ENCODE measurements around the gene TSHZ2. TPM values are rescaled to one million over a fixed set of nuclear protein-coding genes. Genes with fewer than 3 reads are reported as not detected.

The TSHZ2 gene
- total and polyA plus RNA-seq, 2 of the 4 experiments (the other 2 are of a cell fraction), result under 0.01 to 0.02 TPM

DNA sequence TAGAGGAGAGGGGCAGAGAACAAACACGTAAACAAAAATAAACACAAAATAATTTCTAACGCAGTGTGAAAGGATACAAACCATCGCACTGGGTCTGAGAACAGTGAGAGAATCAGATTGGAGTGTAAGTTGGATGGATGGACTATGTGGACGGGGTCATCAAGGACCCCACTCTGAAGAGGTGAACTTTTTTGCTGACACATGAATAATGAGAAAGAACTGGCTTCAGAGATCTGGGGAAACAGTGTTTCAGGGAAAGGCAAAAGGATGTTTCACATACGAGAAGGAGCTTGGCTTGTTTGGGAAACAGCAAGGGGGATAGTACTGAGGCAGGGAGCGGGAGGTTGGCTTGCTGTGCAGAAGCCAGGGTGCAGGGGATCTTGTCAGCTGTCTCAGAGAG lies 326.1 kb downstream of the TSHZ2 start:
- DNase-seq (no peak), ATAC-seq (ENCODE audit: low read depth) (no peak)
- no peak overlapping the region for H3K4me3 ChIP-seq (ENCODE audit: insufficient read depth, low read depth, low read length)
- H3K4me1 ChIP-seq (ENCODE audit: control insufficient read depth, insufficient read depth, low read length), result no peaks in the 10 kb centered on the region; the same call in 1 of the 2 replicates
- no peak overlapping the region for H3K4me2 ChIP-seq (ENCODE audit: low read depth, low read length)
- ChIA-PET POLR2A (ENCODE audit: unreplicated experiment) (no interaction called here), CTCF (no interaction called here)
- no TSS peak for BruUV-seq (replicated peaks)
- TF ChIP-seq BHLHE40 (IDR thresholded peaks at IDR 0.05; ENCODE audit: low read depth, low read length) (no peak), MAFK (IDR thresholded peaks at IDR 0.05; ENCODE audit: low read depth, low read length) (peak; percentile 90)
- H3K79me1 ChIP-seq (ENCODE audit: low read depth in 1 of 2, low read length in 2 of 2), result no peaks in the 10 kb centered on the region
- in situ Hi-C loops (cut with MboI; ENCODE audit: low sequenced_read_pairs), result no loop called here
- H3K23ac ChIP-seq (ENCODE audit: low read depth, low read length), result no peak overlapping the region
- no peak overlapping the region for H2AK9ac ChIP-seq (replicated peaks; ENCODE audit: low read depth, low read length, poor library complexity)
- H4K91ac ChIP-seq (ENCODE audit: insufficient read depth, low read depth, low read length), result no peak overlapping the region
- no peak overlapping the region for H3K14ac ChIP-seq (replicated peaks; ENCODE audit: low read depth, low read length)
- no peaks in the 10 kb centered on the region for H4K20me1 ChIP-seq (ENCODE audit: insufficient read depth, low read length)
- no peak overlapping the region for H4K5ac ChIP-seq (ENCODE audit: low read depth, low read length)
- no peaks in the 10 kb centered on the region for H3K9me3 ChIP-seq (ENCODE audit: control insufficient read depth, insufficient read depth, low read length)
- no peak overlapping the region for H2AFZ ChIP-seq (replicated peaks; ENCODE audit: low read length, poor library complexity)
- no peak overlapping the region for H3K9ac ChIP-seq (ENCODE audit: low read depth, low read length)
- no peaks in the 10 kb centered on the region for H3K9me1 ChIP-seq (ENCODE audit: insufficient read depth, low read length)
- no peak overlapping the region for H4K8ac ChIP-seq (ENCODE audit: low read depth in 2 of 2, low read length in 2 of 2)
- H3K56ac ChIP-seq (ENCODE audit: extremely low read depth, insufficient read depth, low read length), result no peak overlapping the region
- no peak overlapping the region for H2BK120ac ChIP-seq (ENCODE audit: low read depth, low read length)
- no peaks in the 10 kb centered on the region for H3K36me3 ChIP-seq (ENCODE audit: control insufficient read depth, insufficient read depth, low read length)
- no peak overlapping the region for H3K4ac ChIP-seq (ENCODE audit: low read depth, low read length)
- no peak overlapping the region for H3K27ac ChIP-seq (ENCODE audit: insufficient read depth, low read length)
- H2AK5ac ChIP-seq (ENCODE audit: low read depth, low read length), result no peak overlapping the region
- no peaks in the 10 kb centered on the region for H3K27me3 ChIP-seq (ENCODE audit: control insufficient read depth, insufficient read depth, low read length)
- no peak overlapping the region for H2BK20ac ChIP-seq (ENCODE audit: low read depth, low read length)
- WGBS, 2 experiments (ENCODE audit: extremely low coverage in 2 of 2, insufficient read length in 1 of 2), result 58% methylated on average over 2 of the region's 6 CpGs; no CpG with 5 or more reads in 1 of the 2 experiments
- dilution Hi-C loops (cut with HindIII; ENCODE audit: low sequenced_read_pairs, unreplicated experiment), result no loop called here
- H3K18ac ChIP-seq (ENCODE audit: low read depth, low read length), result no peak overlapping the region; the same call in 1 of the 2 replicates
- intact Hi-C loops (cut with micrococcal nuclease), result no loop called here
- H2BK15ac ChIP-seq (ENCODE audit: low read depth, low read length), result no peak overlapping the region
- no peak overlapping the region for H2BK5ac ChIP-seq (ENCODE audit: low read depth, low read length, poor library complexity, severe bottlenecking)

Measured in IMR-90 (cell line).